ENCODE measurements around the gene HLA-DQA2.
A peak's percentile ranks its signal among the peaks of the same experiment; 100 is the strongest.
"Not testable (repeated sequence)": the region's sequence is repeated elsewhere in the genome, so short reads cannot be mapped to it uniquely, and the experiment has no call there.

Gene HLA-DQA2

GRCh38 chr6:32741031-32741960, at the start of gene HLA-DQA2:
Gene HLA-DQA2, plus strand, starts transcription at chr6:32741391. Its CDS starts 53 bp downstream, at chr6:32741444.
- DNase-seq: no peak
- intact Hi-C loops (cut with DNase I): no loop called here

GRCh38 chr6:32692019-32692418, 49.2 kb upstream of the HLA-DQA2 start:
- intact Hi-C loops (cut with DNase I): no loop called here
- DNase-seq: peak in 13 of 42 donors; percentile 4 to 44 (median 22)

GRCh38 chr6:32697031-32697430, 44.2 kb upstream of the HLA-DQA2 start:
- intact Hi-C loops (cut with DNase I): no loop called here
- no peak for DNase-seq

GRCh38 chr6:32700391-32701040, 40.7 kb upstream of the HLA-DQA2 start:
- intact Hi-C loops (cut with DNase I): loop anchor here (5.0 kb wide), 1 partner anchor 278 kb away; no protein-coding TSS in a partner anchor
- DNase-seq: peak in 35 of 42 donors; percentile 3 to 76 (median 42)

- DNase-seq: no peak
- intact Hi-C loops (cut with DNase I): loop anchor here (5.0 kb wide), 1 partner anchor 281 kb away; no protein-coding TSS in a partner anchor
These were observed 37.8 kb upstream of the HLA-DQA2 start for GRCh38 chr6:32703347-32703746.

- DNase-seq; intact Hi-C loops (cut with DNase I): not testable (repeated sequence)
These were observed 36.0 kb upstream of the HLA-DQA2 start for GRCh38 chr6:32705164-32705563.

- intact Hi-C loops (cut with DNase I): no loop called here
- DNase-seq: no peak
These were observed 31.6 kb upstream of the HLA-DQA2 start for GRCh38 chr6:32709625-32710024.

GRCh38 chr6:32713241-32713640, 27.9 kb upstream of the HLA-DQA2 start:
- no peak for DNase-seq
- intact Hi-C loops (cut with DNase I): no loop called here

- no peak for DNase-seq
- intact Hi-C loops (cut with DNase I): no loop called here
These were observed 24.8 kb upstream of the HLA-DQA2 start for GRCh38 chr6:32716396-32716795.

- no peak for DNase-seq
- intact Hi-C loops (cut with DNase I): no loop called here
These were observed 22.3 kb upstream of the HLA-DQA2 start for GRCh38 chr6:32718879-32719278.

- intact Hi-C loops (cut with DNase I): no loop called here
- DNase-seq: no peak
These were observed 3.1 kb upstream of the HLA-DQA2 start for GRCh38 chr6:32738126-32738525.

GRCh38 chr6:32742374-32742773, 1.2 kb downstream of the HLA-DQA2 start:
- no peak for DNase-seq
- intact Hi-C loops (cut with DNase I): no loop called here

GRCh38 chr6:32744776-32745175, 3.6 kb downstream of the HLA-DQA2 start:
- intact Hi-C loops (cut with DNase I): no loop called here
- no peak for DNase-seq

- DNase-seq; intact Hi-C loops (cut with DNase I): not testable (repeated sequence)
These were observed 4.5 kb downstream of the HLA-DQA2 start for GRCh38 chr6:32745649-32746048.

GRCh38 chr6:32752580-32752979, 11.4 kb downstream of the HLA-DQA2 start:
- intact Hi-C loops (cut with DNase I): no loop called here
- DNase-seq: no peak

- intact Hi-C loops (cut with DNase I): no loop called here
- no peak for DNase-seq
These were observed 18.5 kb downstream of the HLA-DQA2 start for GRCh38 chr6:32759669-32760068.

GRCh38 chr6:32761072-32761471, 19.9 kb downstream of the HLA-DQA2 start:
- intact Hi-C loops (cut with DNase I): no loop called here
- DNase-seq: no peak

GRCh38 chr6:32761548-32761947, 20.4 kb downstream of the HLA-DQA2 start:
- intact Hi-C loops (cut with DNase I): no loop called here
- no peak for DNase-seq

- intact Hi-C loops (cut with DNase I): no loop called here
- no peak for DNase-seq
These were observed 22.2 kb downstream of the HLA-DQA2 start, which contains the start of gene HLA-DQB2 for GRCh38 chr6:32763421-32763820. Gene HLA-DQB2, minus strand, starts transcription at chr6:32763532. Its CDS starts 62 bp downstream, at chr6:32763470.

GRCh38 chr6:32764048-32764447, 22.9 kb downstream of the HLA-DQA2 start:
- intact Hi-C loops (cut with DNase I): no loop called here
- no peak for DNase-seq

Data from head of caudate nucleus (tissue), 42 donors.